WTC11 (cell line): ENCODE data around the gene ADRB1. TPM values are rescaled to one million over a fixed set of nuclear protein-coding genes. Genes with fewer than 3 reads are reported as not detected.

Experiments
- ATAC-seq: fragments of 200-7000 bp; cut with Tn5 transposase; 2 replicates; pipeline ENCODE4 v1.10.0; 2021; ENCODE audit warnings: mild to moderate bottlenecking, moderate library complexity
- CTCF ChIA-PET: fragments of 300-600 bp; sonication (Branson Sonifier 250); formaldehyde crosslinking; loops from one replicate; lab custom pipeline; 2021; ENCODE audit warnings: antibody characterized with exemption; lab: Charles Lee
- POLR2A ChIA-PET: fragments of 350-600 bp; sonication (Branson Sonifier 250); formaldehyde crosslinking; loops from one replicate; lab custom pipeline; 2021; ENCODE audit warnings: antibody characterized with exemption; lab: Charles Lee
- DNase-seq: peaks from one replicate; pipeline ENCODE4 v3.0.0; 2021; ENCODE audit warnings: low spot score
- H3K27ac Mint-ChIP-seq: 2 replicates; pipeline ENCODE4 v1.8.0; 2021; ENCODE audit warnings: mixed read lengths
- H3K27me3 Mint-ChIP-seq: 2 replicates; pipeline ENCODE4 v1.8.0; 2021; ENCODE audit warnings: low read depth, mild to moderate bottlenecking, moderate library complexity, mixed read lengths
- H3K36me3 Mint-ChIP-seq: 2 replicates; pipeline ENCODE4 v1.8.0; 2021; ENCODE audit warnings: mixed read lengths
- H3K4me1 Mint-ChIP-seq: 2 replicates; pipeline ENCODE4 v1.8.0; 2022; ENCODE audit warnings: mixed read lengths
- H3K4me3 Mint-ChIP-seq: 2 replicates; pipeline ENCODE4 v1.8.0; 2021; ENCODE audit warnings: mild to moderate bottlenecking, moderate library complexity, mixed read lengths
- H3K9me3 Mint-ChIP-seq: 2 replicates; pipeline ENCODE4 v1.8.0; 2021; ENCODE audit warnings: mixed read lengths
- CDX4 ChIP-seq: fragments of 250-450 bp; sonication (Bioruptor Pico); IDR thresholded peaks from 2 replicates; pipeline ENCODE4 v1.9.0; 2021; ENCODE audit warnings: moderate library complexity, mild to moderate bottlenecking, inconsistent platforms, borderline replicate concordance
- EMX1 ChIP-seq: fragments of 250-450 bp; sonication (Bioruptor Pico); IDR thresholded peaks from 2 replicates; pipeline ENCODE4 v1.8.0; 2021; ENCODE audit warnings: mild to moderate bottlenecking
- FOXP1 ChIP-seq: sonication (generic); formaldehyde crosslinking; IDR thresholded peaks from 2 replicates; pipeline ENCODE4 v1.8.0; 2022; ENCODE audit warnings: missing genetic modification reagents, mild to moderate bottlenecking, moderate library complexity, borderline replicate concordance
- MLX ChIP-seq: sonication (generic); formaldehyde crosslinking; IDR thresholded peaks from 2 replicates; pipeline ENCODE4 v1.8.1; 2023; ENCODE audit warnings: mild to moderate bottlenecking, missing genetic modification reagents, moderate library complexity
- SMAD3 ChIP-seq: sonication (generic); formaldehyde crosslinking; IDR thresholded peaks from 2 replicates; pipeline ENCODE4 v1.8.0; 2022; ENCODE audit warnings: missing genetic modification reagents, mild to moderate bottlenecking, borderline replicate concordance
- SP1 ChIP-seq: sonication (generic); formaldehyde crosslinking; conservative IDR thresholded peaks from 2 replicates; pipeline ENCODE4 v1.8.1; 2022; ENCODE audit warnings: missing genetic modification reagents
- USF2 ChIP-seq: sonication (generic); formaldehyde crosslinking; IDR thresholded peaks from 2 replicates; pipeline ENCODE4 v1.8.1; 2023; ENCODE audit warnings: mild to moderate bottlenecking, missing genetic modification reagents, moderate library complexity
- ZNF281 ChIP-seq: sonication (generic); formaldehyde crosslinking; IDR thresholded peaks from 2 replicates; pipeline ENCODE4 v1.8.0; 2023; ENCODE audit warnings: mild to moderate bottlenecking, missing genetic modification reagents
- ZNF416 ChIP-seq: fragments of 250-450 bp; sonication (Bioruptor Pico); IDR thresholded peaks from 2 replicates; pipeline ENCODE4 v1.9.0; 2021; ENCODE audit warnings: mild to moderate bottlenecking, inconsistent platforms
- ZNF425 ChIP-seq: fragments of 250-450 bp; sonication (Bioruptor Pico); conservative IDR thresholded peaks from 2 replicates; pipeline ENCODE4 v1.9.0; 2021; ENCODE audit warnings: mild to moderate bottlenecking
- ZNF532 ChIP-seq: fragments of 250-450 bp; sonication (Bioruptor Pico); IDR thresholded peaks from 2 replicates; pipeline ENCODE4 v1.9.0; 2021; ENCODE audit warnings: mild to moderate bottlenecking, borderline replicate concordance
- total RNA-seq: library from RNA; stranded (reverse); gene quantifications from 3 replicates; pipeline ENCODE4 v1.2.3, GENCODE V29; 2021

ADRB1 gene
- total RNA-seq, 1 experiment from 2014 or later: 0.35 TPM

GRCh38 chr10:114075093-114075492 lies 31.4 kb downstream of the ADRB1 start:
- ChIA-PET CTCF (no interaction called here), POLR2A (no interaction called here)
- no peak for DNase-seq
- no peaks in the 10 kb centered on the region for H3K27me3 Mint-ChIP-seq
- TF ChIP-seq MLX (no peak), CDX4 (CRISPR knock-in tag) (no peak), ZNF281 (CRISPR knock-in tag) (no peak), SMAD3 (CRISPR knock-in tag) (no peak), USF2 (no peak), EMX1 (CRISPR knock-in tag) (no peak), SP1 (CRISPR knock-in tag) (no peak)
- H3K36me3 Mint-ChIP-seq: no peaks in the 10 kb centered on the region
- peaks cover 5% of the 10 kb centered on the region; the same call in 1 of the 2 replicates for H3K9me3 Mint-ChIP-seq
- no peak overlapping the region for H3K4me3 Mint-ChIP-seq
- H3K4me1 Mint-ChIP-seq: peaks cover 16% of the 10 kb centered on the region
- no peak overlapping the region for H3K27ac Mint-ChIP-seq
- ATAC-seq: no peak

- Mint-ChIP-seq H3K36me3 (no peaks in the 10 kb centered on the region), H3K4me1 (peaks cover 11% of the 10 kb centered on the region), H3K27me3 (no peaks in the 10 kb centered on the region), H3K27ac (no peak overlapping the region), H3K9me3 (peaks cover 5% of the 10 kb centered on the region; the same call in 1 of the 2 replicates), H3K4me3 (no peak overlapping the region)
- CTCF ChIA-PET: interaction anchor here (0.7 to 1.3 kb wide), 12 partner anchors 8 to 270 kb away, joined by 3 to 7 read pairs (median 3); no protein-coding TSS in a partner anchor
- ATAC-seq (no peak), DNase-seq (no peak)
- POLR2A ChIA-PET: no interaction called here
- TF ChIP-seq ZNF416 (CRISPR knock-in tag): no peak
- TF ChIP-seq CDX4 (CRISPR knock-in tag): no peak
- no peak for TF ChIP-seq ZNF425 (CRISPR knock-in tag)
- no peak for TF ChIP-seq FOXP1 (CRISPR knock-in tag)
- no peak for TF ChIP-seq ZNF532 (CRISPR knock-in tag)
Observed at GRCh38 chr10:114077347-114077746, 33.7 kb downstream of the ADRB1 start.
